Lower leg skin (tissue), 4 donors: ENCODE data around the gene QPCTL. TPM values are rescaled to one million over a fixed set of nuclear protein-coding genes. Genes with fewer than 3 reads are reported as not detected.
"Not testable (repeated sequence)": the region's sequence is repeated elsewhere in the genome, so short reads cannot be mapped to it uniquely, and the experiment has no call there.

ENCODE experiments used
- DNase-seq, 2 donors: peaks; one replicate each; pipeline ENCODE4 v3.0.0-alpha.2; 2019; ENCODE audit warnings: low spot score in 2 of 2
- H3K4me3 ChIP-seq: fragments of 200-600 bp; sonication (generic); 2 replicates; pipeline ENCODE4 v1.5.1; 2017; ENCODE audit warnings: mild to moderate bottlenecking, low read depth; ENCODE audit not compliant: poor library complexity, severe bottlenecking
- CTCF ChIP-seq, 3 donors: fragments of 450-650 bp; IDR thresholded peaks; one replicate each; pipeline ENCODE4 v1.5.1; 2016; ENCODE audit warnings: antibody characterized with exemption in 3 of 3, mild to moderate bottlenecking in 3 of 3, moderate library complexity in 2 of 3
- POLR2A ChIP-seq, 2 donors: fragments of 450-650 bp; IDR thresholded peaks; one replicate each; pipeline ENCODE4 v1.6.1; 2016 to 2017; ENCODE audit warnings: antibody characterized with exemption in 2 of 2, mild to moderate bottlenecking in 1 of 2, moderate library complexity in 1 of 2
- WGBS, 2 donors: methylation state at CpG; one replicate each; pipeline ENCODE4 v1.1.5; 2018; 5-methylcytosine and 5-hydroxymethylcytosine counted together
- intact Hi-C: fragments of 100-400 bp; cut with DNase I; formaldehyde crosslinking; loops from one replicate; pipeline ENCODE4 v1.15.0; 2023; ENCODE audit warnings: low total_unique reads
- total RNA-seq, 4 donors: library from RNA; depleted of rRNA; stranded (reverse); fragments of >200 nt; gene quantifications; one replicate each; pipeline ENCODE4 v1.1.0, GENCODE V29; 2016

Gene QPCTL
- total RNA-seq, 4 donors from 2014 or later, result 3.4 to 8.7 (median 6.8) TPM

- peak; percentile 80 to 97 for DNase-seq
- TF ChIP-seq CTCF (IDR thresholded peaks at IDR 0.05) (peak in 2 of 3 donors; percentile 64 to 85), POLR2A (IDR thresholded peaks at IDR 0.05) (no peak)
These were observed 11.0 kb upstream of the QPCTL start for GRCh38 chr19:45681391-45682015.

GRCh38 chr19:45682117-45682516 is 10.3 kb upstream of the QPCTL start:
- DNase-seq, result no peak
- intact Hi-C loops, result no loop called here
- WGBS, 2 donors, result 28 to 52% methylated on average over 8 of the region's 8 CpGs
- TF ChIP-seq POLR2A (IDR thresholded peaks at IDR 0.05), result no peak
- TF ChIP-seq CTCF (IDR thresholded peaks at IDR 0.05), result no peak
- H3K4me3 ChIP-seq, result no peak overlapping the region

More at GRCh38 chr19:45681391-45682015, 11.0 kb upstream of the QPCTL start:
- no peak overlapping the region for H3K4me3 ChIP-seq
- 1 to 2% methylated on average over 41 to 50 of the region's 51 CpGs for WGBS, 2 donors
- intact Hi-C loops, result no loop called here

GRCh38 chr19:45682908-45683307 is 9.6 kb upstream of the QPCTL start:
- H3K4me3 ChIP-seq, result no peak overlapping the region
- intact Hi-C loops, result no loop called here
- no peak for DNase-seq
- 72 to 77% methylated on average over 5 of the region's 5 CpGs for WGBS, 2 donors
- no peak for TF ChIP-seq CTCF (IDR thresholded peaks at IDR 0.05)
- TF ChIP-seq POLR2A (IDR thresholded peaks at IDR 0.05), result no peak

- intact Hi-C loops, DNase-seq, H3K4me3 ChIP-seq: not testable (repeated sequence)
- WGBS, 2 donors, result 77 to 81% methylated on average over 11 of the region's 11 CpGs
These were observed 7.4 kb upstream of the QPCTL start for GRCh38 chr19:45685045-45685444.

GRCh38 chr19:45687599-45687998 is 4.9 kb upstream of the QPCTL start:
- no peak for TF ChIP-seq CTCF (IDR thresholded peaks at IDR 0.05)
- TF ChIP-seq POLR2A (IDR thresholded peaks at IDR 0.05), result no peak
- 86 to 96% methylated on average over 8 to 9 of the region's 9 CpGs for WGBS, 2 donors
- no peak for DNase-seq

GRCh38 chr19:45691516-45692186 is 815 bp upstream of the QPCTL start, which contains the start of gene SNRPD2:
Gene SNRPD2, minus strand, starts transcription at chr19:45691953. Its CDS starts 65 bp downstream, at chr19:45691888.
- WGBS, 2 donors, result 0 to 1% methylated on average over 36 of the region's 36 CpGs
- DNase-seq, result peak; percentile 92 to 98
- TF ChIP-seq POLR2A (IDR thresholded peaks at IDR 0.05) (peak in 1 of 2 donors; percentile 78), CTCF (IDR thresholded peaks at IDR 0.05) (no peak)
- peak within 1 kb of the TSS; percentile 62 for H3K4me3 ChIP-seq
- intact Hi-C loops, result no loop called here

More at GRCh38 chr19:45687599-45687998, 4.9 kb upstream of the QPCTL start:
- intact Hi-C loops, result no loop called here
- no peak overlapping the region for H3K4me3 ChIP-seq
